CD8-positive, alpha-beta memory T cell (primary cell): Measurements from ENCODE around the gene MICALL1. TPM values are rescaled to one million over a fixed set of nuclear protein-coding genes. Genes with fewer than 3 reads are reported as not detected.
A peak's percentile ranks its signal among the peaks of the same experiment; 100 is the strongest.
"Not testable (repeated sequence)": the region's sequence is repeated elsewhere in the genome, so short reads cannot be mapped to it uniquely, and the experiment has no call there.

Experiments
- CTCF ChIA-PET: fragments of 350-600 bp; sonication (Branson Sonifier 250); formaldehyde crosslinking; loops from one replicate; lab custom pipeline; 2021; ENCODE audit warnings: antibody characterized with exemption; lab: Charles Lee
- POLR2A ChIA-PET: fragments of 350-600 bp; sonication (Branson Sonifier 250); formaldehyde crosslinking; loops from one replicate; lab custom pipeline; 2021; ENCODE audit warnings: antibody characterized with exemption; lab: Charles Lee
- DNase-seq, 5 donors: peaks; one replicate each; pipeline versions ENCODE4 v3.0.0 to v3.0.0-alpha.2; 2020 to 2022; ENCODE audit warnings: mixed read lengths in 1 of 5
- H3K27ac ChIP-seq: one replicate; pipeline ENCODE4 v1.7.0; 2013; ENCODE audit warnings: low read depth, mild to moderate bottlenecking, low read length, moderate library complexity
- H3K27me3 ChIP-seq: 2 replicates; pipeline ENCODE4 v1.7.0; 2013; ENCODE audit warnings: low read length, mild to moderate bottlenecking; ENCODE audit not compliant: insufficient read depth, poor library complexity, severe bottlenecking
- H3K36me3 ChIP-seq: 2 replicates; pipeline ENCODE4 v1.7.0; 2013; ENCODE audit warnings: mild to moderate bottlenecking, low read length, moderate library complexity; ENCODE audit not compliant: insufficient read depth
- H3K4me1 ChIP-seq: 2 replicates; pipeline ENCODE4 v1.7.0; 2013; ENCODE audit warnings: mild to moderate bottlenecking, low read length, moderate library complexity; ENCODE audit not compliant: insufficient read depth
- H3K4me3 ChIP-seq: 2 replicates; pipeline ENCODE4 v1.7.0; 2013; ENCODE audit warnings: mild to moderate bottlenecking, low read length
- H3K9me3 ChIP-seq: 2 replicates; pipeline ENCODE4 v1.7.0; 2013; ENCODE audit warnings: mild to moderate bottlenecking, low read length
- H3K27ac Mint-ChIP-seq, 8 donors: one replicate each; pipeline ENCODE4 v1.8.0; 2020 to 2021; ENCODE audit warnings: mixed read lengths in 8 of 8, mild to moderate bottlenecking in 6 of 8, inconsistent platforms in 3 of 8, moderate library complexity in 3 of 8
- H3K27me3 Mint-ChIP-seq, 2 donors: one replicate each; pipeline ENCODE4 v1.8.0; 2020 to 2021; ENCODE audit warnings: mixed read lengths in 2 of 2, mild to moderate bottlenecking in 1 of 2, moderate library complexity in 1 of 2
- H3K36me3 Mint-ChIP-seq, 3 donors: one replicate each; pipeline ENCODE4 v1.8.0; 2020 to 2021; ENCODE audit warnings: mixed read lengths in 3 of 3, inconsistent platforms in 1 of 3, mild to moderate bottlenecking in 1 of 3
- H3K4me1 Mint-ChIP-seq, 3 donors: one replicate each; pipeline ENCODE4 v1.8.0; 2020 to 2021; ENCODE audit warnings: mixed read lengths in 3 of 3, inconsistent platforms in 1 of 3, mild to moderate bottlenecking in 1 of 3
- H3K4me3 Mint-ChIP-seq, 7 donors: one replicate each; pipeline ENCODE4 v1.8.0; 2020 to 2021; ENCODE audit warnings: mixed read lengths in 7 of 7, mild to moderate bottlenecking in 6 of 7, moderate library complexity in 4 of 7, inconsistent platforms in 2 of 7
- H3K9me3 Mint-ChIP-seq, 5 donors: one replicate each; pipeline ENCODE4 v1.8.0; 2020 to 2022; ENCODE audit warnings: mixed read lengths in 5 of 5, mild to moderate bottlenecking in 3 of 5, moderate library complexity in 2 of 5, inconsistent platforms in 1 of 5
- polyA plus RNA-seq: library from polyadenylated mRNA; unstranded; fragments of 300-500 nt; fragmentation: Illumina TruSeq; gene quantifications from one replicate; pipeline ENCODE4 v1.2.3, GENCODE V29; 2021
- total RNA-seq, 2 experiments: library from RNA; stranded (reverse); gene quantifications; one replicate each; pipeline ENCODE4 v1.2.3, GENCODE V29; 2021

MICALL1 gene
- total and polyA plus RNA-seq, 3 experiments from 2014 or later, result 7.2 to 25.8 (median 25.4) TPM

DNA sequence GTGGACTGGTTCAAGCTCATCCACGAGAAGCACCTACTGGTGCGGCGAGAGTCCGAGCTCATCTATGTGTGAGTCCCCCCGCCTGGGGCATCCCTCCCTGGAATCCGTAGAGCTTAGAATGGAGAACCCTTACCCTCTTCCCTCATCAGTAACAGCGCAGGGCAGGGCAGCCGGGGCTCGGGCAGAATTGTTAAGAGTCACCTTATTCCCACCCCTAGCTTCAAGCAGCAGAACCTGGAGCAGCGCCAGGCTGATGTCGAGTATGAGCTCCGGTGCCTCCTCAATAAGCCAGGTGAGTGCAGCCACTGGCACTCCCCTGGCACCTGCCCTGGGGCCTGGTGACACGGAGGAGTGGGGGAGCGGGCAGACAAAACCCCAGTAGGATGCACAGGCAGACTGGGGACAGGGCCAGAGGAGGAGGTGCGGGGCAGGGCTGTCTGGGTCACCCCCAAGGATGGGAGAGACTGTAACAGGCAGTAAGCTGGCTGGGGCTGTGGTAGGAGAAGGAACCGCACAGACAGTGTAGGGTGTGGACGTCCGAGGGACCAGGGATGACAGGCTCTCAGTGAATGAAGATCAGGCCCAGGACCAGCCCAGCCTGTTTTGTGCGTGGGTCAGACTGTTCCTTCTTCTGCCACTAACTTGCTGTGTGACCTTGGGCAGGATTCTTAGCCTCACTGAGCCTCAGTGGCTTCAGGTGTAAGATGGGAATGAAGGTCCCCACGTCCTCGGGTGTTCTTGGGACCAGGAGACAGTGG lies 26.9 kb downstream of the MICALL1 start:
- CTCF ChIA-PET, result interaction anchor here (0.8 to 1.5 kb wide), 5 partner anchors 21 to 114 kb away, joined by 3 to 4 read pairs (median 4); partner anchors contain the start of genes C22orf23, MICALL1 and POLR2F

DNA sequence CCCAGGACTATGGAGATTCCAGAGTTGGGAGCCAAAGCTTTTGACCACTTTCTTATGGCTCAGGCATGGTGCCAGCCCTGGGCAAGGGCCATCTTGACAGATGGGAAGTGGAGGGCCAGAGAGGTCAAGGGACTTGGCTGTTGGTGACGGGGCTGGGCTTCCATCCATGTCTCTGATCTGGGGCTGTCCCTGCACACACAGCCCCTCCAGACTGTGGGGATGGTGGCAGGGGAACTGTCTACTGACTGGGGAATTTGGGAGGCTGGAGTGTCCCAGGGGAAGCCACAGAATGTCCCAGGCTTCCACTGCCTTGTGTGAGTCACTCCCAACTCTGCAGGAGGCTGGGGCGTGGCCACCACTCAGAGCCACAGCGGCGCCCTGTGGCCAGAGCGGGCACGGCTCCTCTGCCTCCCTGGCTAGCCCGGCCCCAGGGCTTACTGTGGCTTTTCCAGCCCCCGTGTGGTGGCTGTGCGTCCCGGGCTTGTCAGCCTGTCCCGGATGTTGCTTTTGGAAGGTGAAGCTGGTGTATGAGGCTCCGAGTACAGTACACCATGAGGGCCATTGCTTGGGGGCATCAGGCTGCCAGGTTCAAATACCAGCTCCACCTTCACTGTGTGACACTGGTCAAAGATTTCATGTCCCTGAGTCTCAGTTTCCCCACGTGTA lies 27.7 kb downstream of the MICALL1 start:
- H3K36me3 ChIP-seq, result no peaks in the 10 kb centered on the region
- ChIA-PET POLR2A (no interaction called here), CTCF (interaction anchor here (0.6 to 1.8 kb wide), 10 partner anchors 9 to 115 kb away, joined by 3 to 6 read pairs (median 4); partner anchors contain the start of genes C22orf23 and POLR2F)
- H3K27me3 ChIP-seq, result no peaks in the 10 kb centered on the region
- peaks cover 7% of the 10 kb centered on the region for H3K4me1 ChIP-seq
- peaks cover 8 to 17% (median 10%) of the 10 kb centered on the region in 3 donors for H3K4me1 Mint-ChIP-seq
- no peak overlapping the region for H3K27ac ChIP-seq
- peaks cover 0 to 48% (median 0%) of the 10 kb centered on the region in 3 donors for H3K36me3 Mint-ChIP-seq
- H3K4me3 Mint-ChIP-seq, result peak overlapping the region in 1 of 7 donors; percentile 59
- H3K27me3 Mint-ChIP-seq, result peaks cover 0 to 2% of the 10 kb centered on the region in 2 donors
- no peaks in the 10 kb centered on the region for H3K9me3 Mint-ChIP-seq
- H3K4me3 ChIP-seq, result no peak overlapping the region
- peak; percentile 63 to 81 (median 67) for DNase-seq
- H3K27ac Mint-ChIP-seq, result no peak overlapping the region
- no peaks in the 10 kb centered on the region for H3K9me3 ChIP-seq

More for the DNA sequence above, 26.9 kb downstream of the MICALL1 start:
- no peaks in the 10 kb centered on the region for H3K36me3 ChIP-seq
- no peaks in the 10 kb centered on the region for H3K27me3 ChIP-seq
- no peak for DNase-seq
- Mint-ChIP-seq H3K27ac (peak overlapping the region in 1 of 8 donors; percentile 89), H3K4me3 (no peak overlapping the region), H3K36me3 (peaks cover 0 to 54% (median 4%) of the 10 kb centered on the region in 3 donors), H3K9me3 (no peaks in the 10 kb centered on the region), H3K4me1 (peaks cover 8 to 17% (median 10%) of the 10 kb centered on the region in 3 donors), H3K27me3 (peaks cover 0 to 2% of the 10 kb centered on the region in 2 donors)
- H3K9me3 ChIP-seq, result no peaks in the 10 kb centered on the region
- POLR2A ChIA-PET, result no interaction called here
- H3K4me3 ChIP-seq, result no peak overlapping the region
- peaks cover 7% of the 10 kb centered on the region for H3K4me1 ChIP-seq
- H3K27ac ChIP-seq, result no peak overlapping the region

DNA sequence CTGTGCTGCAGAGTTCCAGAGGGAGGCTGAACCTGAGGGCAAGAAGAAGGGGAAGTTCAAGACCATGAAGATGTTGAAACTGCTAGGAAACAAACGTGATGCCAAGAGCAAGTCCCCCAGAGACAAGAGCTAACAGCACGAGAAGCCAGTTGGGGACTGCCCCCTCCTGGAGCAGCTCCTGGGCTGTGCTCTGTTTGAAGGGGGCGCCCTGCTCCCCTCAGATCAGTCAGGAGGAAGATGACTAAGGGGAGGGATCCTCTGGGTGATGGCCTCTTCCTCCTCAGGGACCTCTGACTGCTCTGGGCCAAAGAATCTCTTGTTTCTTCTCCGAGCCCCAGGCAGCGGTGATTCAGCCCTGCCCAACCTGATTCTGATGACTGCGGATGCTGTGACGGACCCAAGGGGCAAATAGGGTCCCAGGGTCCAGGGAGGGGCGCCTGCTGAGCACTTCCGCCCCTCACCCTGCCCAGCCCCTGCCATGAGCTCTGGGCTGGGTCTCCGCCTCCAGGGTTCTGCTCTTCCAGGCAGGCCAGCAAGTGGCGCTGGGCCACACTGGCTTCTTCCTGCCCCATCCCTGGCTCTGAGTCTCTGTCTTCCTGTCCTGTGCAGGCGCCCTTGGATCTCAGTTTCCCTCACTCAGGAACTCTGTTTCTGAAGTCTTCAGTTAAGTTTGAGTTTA lies 34.7 kb downstream of the MICALL1 start:
- Histone ChIP-seq H3K9me3 (no peaks in the 10 kb centered on the region), H3K36me3 (no peaks in the 10 kb centered on the region), H3K27ac (no peak overlapping the region), H3K4me3 (no peak overlapping the region), H3K4me1 (no peaks in the 10 kb centered on the region), H3K27me3 (no peaks in the 10 kb centered on the region)
- Mint-ChIP-seq H3K27ac (peak overlapping the region in 2 of 8 donors; percentile 7 to 19), H3K4me1 (no peaks in the 10 kb centered on the region), H3K9me3 (no peaks in the 10 kb centered on the region), H3K27me3 (no peaks in the 10 kb centered on the region), H3K36me3 (peaks cover 0 to 35% (median 6%) of the 10 kb centered on the region in 3 donors), H3K4me3 (no peak overlapping the region)
- DNase-seq, result no peak
- POLR2A ChIA-PET, result no interaction called here
- CTCF ChIA-PET, result no interaction called here

DNA sequence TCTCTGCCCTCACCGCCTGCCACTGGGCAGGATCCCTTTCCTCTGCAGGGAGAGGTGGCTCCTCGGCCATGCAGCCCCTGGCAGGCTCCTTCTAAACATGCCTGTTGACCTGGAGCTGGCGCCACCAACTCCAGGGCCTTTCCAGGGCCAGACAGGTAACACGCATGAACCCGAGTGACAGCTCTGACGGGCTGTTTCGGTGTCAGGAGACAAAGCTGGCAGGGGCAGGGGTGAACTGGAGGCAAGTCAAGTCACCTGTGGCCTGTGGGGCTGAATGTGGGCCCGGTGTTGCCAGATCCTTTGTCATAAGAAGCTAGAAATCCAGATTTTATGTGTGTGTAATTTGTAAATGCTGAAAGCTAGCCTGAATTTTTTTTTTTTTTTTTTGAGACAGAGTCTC lies 36.0 kb downstream of the MICALL1 start:
- H3K27me3 ChIP-seq, result no peaks in the 10 kb centered on the region
- H3K36me3 ChIP-seq, result no peaks in the 10 kb centered on the region
- no peaks in the 10 kb centered on the region for H3K9me3 ChIP-seq
- H3K4me3 ChIP-seq, result no peak overlapping the region
- DNase-seq, result no peak
- H3K4me3 Mint-ChIP-seq, result no peak overlapping the region
- no peaks in the 10 kb centered on the region for H3K4me1 Mint-ChIP-seq
- H3K27ac Mint-ChIP-seq, result no peak overlapping the region
- H3K27ac ChIP-seq, result no peak overlapping the region
- H3K36me3 Mint-ChIP-seq, result peaks cover 0 to 32% (median 6%) of the 10 kb centered on the region in 3 donors
- no peaks in the 10 kb centered on the region for H3K9me3 Mint-ChIP-seq
- H3K27me3 Mint-ChIP-seq, result no peaks in the 10 kb centered on the region
- ChIA-PET CTCF (interaction anchor here (1.9 kb wide), 1 partner anchor 7 kb away, joined by 6 read pairs; no protein-coding TSS in a partner anchor), POLR2A (no interaction called here)
- H3K4me1 ChIP-seq, result no peaks in the 10 kb centered on the region

DNA sequence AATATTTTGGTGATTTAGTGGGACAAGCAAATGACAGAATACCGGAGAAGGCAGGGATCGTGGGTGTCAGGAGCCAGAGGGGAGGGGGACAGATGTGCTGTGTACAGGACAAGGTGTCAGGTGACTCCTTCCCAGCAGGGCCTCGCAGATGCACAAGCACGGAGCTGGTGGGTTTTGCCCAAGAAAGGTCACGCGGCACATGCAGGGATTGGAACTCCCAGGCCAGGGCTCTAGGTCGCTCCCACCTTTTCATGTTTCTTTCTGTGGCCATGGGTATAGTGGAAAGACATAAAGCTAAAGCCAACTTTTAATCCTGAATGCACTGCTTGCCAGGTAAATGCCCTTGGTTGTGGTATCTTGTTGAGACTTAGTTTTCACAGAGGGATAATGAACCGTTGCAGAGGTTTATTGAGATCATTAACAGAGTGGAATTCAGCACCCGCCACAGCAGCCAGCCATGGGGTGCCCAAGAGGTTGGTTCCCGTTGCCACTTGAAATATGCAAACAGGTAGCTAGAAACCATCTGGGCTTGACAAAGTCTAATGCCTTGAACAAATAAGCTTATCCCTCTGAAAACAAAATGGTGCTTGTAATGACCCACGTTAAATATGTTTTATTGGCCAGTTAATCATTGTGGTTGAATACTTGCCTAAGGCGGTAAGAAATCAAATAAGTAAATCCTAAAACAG lies 37.2 kb downstream of the MICALL1 start:
- POLR2A ChIA-PET, result interaction anchor here (0.6 kb wide), 1 partner anchor 363 kb away, joined by 11 read pairs; the partner anchor contains the start of gene LGALS2

DNA sequence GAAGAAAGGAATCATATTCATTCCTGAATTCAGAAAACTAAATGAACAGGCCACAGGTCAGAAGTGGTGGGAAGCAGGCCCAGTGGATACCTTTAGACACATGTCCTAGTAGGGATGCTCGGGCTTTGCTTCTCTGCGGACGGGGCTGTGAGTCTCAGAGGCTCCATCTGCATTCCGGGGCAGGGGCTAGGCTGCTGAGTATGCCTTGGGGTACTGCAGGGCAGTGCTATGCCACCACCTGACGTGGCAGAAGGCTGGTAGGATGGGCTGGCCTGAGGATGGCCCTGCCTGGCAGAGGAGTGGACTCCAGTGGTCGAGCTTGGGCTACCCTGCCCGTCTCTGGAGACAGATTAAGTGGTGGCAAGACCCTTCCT lies 37.7 kb downstream of the MICALL1 start:
- H3K36me3 Mint-ChIP-seq, result peaks cover 0 to 25% (median 6%) of the 10 kb centered on the region in 3 donors
- H3K9me3 Mint-ChIP-seq, result no peaks in the 10 kb centered on the region
- Histone ChIP-seq H3K27ac (no peak overlapping the region), H3K9me3 (no peaks in the 10 kb centered on the region), H3K36me3 (no peaks in the 10 kb centered on the region), H3K27me3 (no peaks in the 10 kb centered on the region), H3K4me3 (no peak overlapping the region), H3K4me1 (no peaks in the 10 kb centered on the region)
- CTCF ChIA-PET, result interaction anchor here (1.9 kb wide), 1 partner anchor 9 kb away, joined by 6 read pairs; no protein-coding TSS in a partner anchor
- no peak overlapping the region for H3K4me3 Mint-ChIP-seq
- DNase-seq, result no peak
- no peaks in the 10 kb centered on the region for H3K4me1 Mint-ChIP-seq
- peaks cover 0 to 1% of the 10 kb centered on the region in 2 donors for H3K27me3 Mint-ChIP-seq
- POLR2A ChIA-PET, result no interaction called here
- no peak overlapping the region for H3K27ac Mint-ChIP-seq

More for the DNA sequence above, 37.2 kb downstream of the MICALL1 start:
- no peak overlapping the region for H3K27ac ChIP-seq
- H3K27me3 ChIP-seq, result no peaks in the 10 kb centered on the region
- no peak overlapping the region for H3K4me3 Mint-ChIP-seq
- peaks cover 0 to 1% of the 10 kb centered on the region in 2 donors for H3K27me3 Mint-ChIP-seq
- H3K27ac Mint-ChIP-seq, result peak overlapping the region in 2 of 8 donors; percentile 46 to 55
- H3K4me1 Mint-ChIP-seq, result no peaks in the 10 kb centered on the region
- no peak for DNase-seq
- H3K4me3 ChIP-seq, result no peak overlapping the region
- no peaks in the 10 kb centered on the region for H3K36me3 ChIP-seq
- CTCF ChIA-PET, result interaction anchor here (1.9 kb wide), 1 partner anchor 9 kb away, joined by 6 read pairs; no protein-coding TSS in a partner anchor
- peaks cover 0 to 25% (median 6%) of the 10 kb centered on the region in 3 donors for H3K36me3 Mint-ChIP-seq
- H3K9me3 Mint-ChIP-seq, result no peaks in the 10 kb centered on the region
- no peaks in the 10 kb centered on the region for H3K9me3 ChIP-seq
- H3K4me1 ChIP-seq, result no peaks in the 10 kb centered on the region

DNA sequence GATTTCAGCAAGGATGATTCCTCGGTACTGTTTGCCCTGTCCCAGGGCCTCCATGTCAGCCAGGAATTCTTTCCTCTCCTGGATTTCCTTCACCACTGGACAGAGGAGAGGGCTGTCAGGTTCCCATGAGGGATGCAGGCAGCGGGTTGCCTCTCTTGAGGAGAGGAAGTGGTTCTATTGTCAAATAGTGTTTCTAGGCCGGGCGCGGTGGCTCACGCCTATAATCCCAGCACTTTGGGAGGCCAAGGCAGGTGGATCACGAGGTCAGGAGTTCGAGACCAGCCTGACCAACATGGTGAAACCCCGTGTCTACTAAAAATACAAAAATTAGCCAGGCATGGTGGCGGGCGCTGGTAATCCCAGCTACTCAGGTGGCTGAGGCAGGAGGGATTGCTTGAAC lies 38.3 kb downstream of the MICALL1 start:
- H3K27me3 Mint-ChIP-seq, H3K4me1 Mint-ChIP-seq, H3K9me3 Mint-ChIP-seq, CTCF ChIA-PET, H3K4me1 ChIP-seq, H3K27ac ChIP-seq, POLR2A ChIA-PET, DNase-seq, H3K27me3 ChIP-seq, H3K4me3 Mint-ChIP-seq, H3K36me3 ChIP-seq, H3K4me3 ChIP-seq, H3K9me3 ChIP-seq, H3K27ac Mint-ChIP-seq: not testable (repeated sequence)
- H3K36me3 Mint-ChIP-seq, result peaks cover 0 to 20% (median 6%) of the 10 kb centered on the region in 3 donors
